Activated gamma-delta T cell (primary cell): ENCODE data around the gene PMEPA1.

ENCODE experiments used
- DNase-seq: peaks from one replicate; lab custom pipeline; 2025; lab: John Stamatoyannopoulos, UW

PMEPA1 gene

GRCh38 chr20:57677584-57677982 is 32.2 kb downstream of the PMEPA1 start:
- DNase-seq: no peak

- no peak for DNase-seq
These were observed 32.9 kb downstream of the PMEPA1 start for GRCh38 chr20:57676589-57677583.

GRCh38 chr20:57675773-57676172 is 34.0 kb downstream of the PMEPA1 start:
- no peak for DNase-seq

GRCh38 chr20:57672953-57673575 is 36.8 kb downstream of the PMEPA1 start:
- no peak for DNase-seq

GRCh38 chr20:57672164-57672563 is 37.7 kb downstream of the PMEPA1 start:
- no peak for DNase-seq

- no peak for DNase-seq
These were observed 38.2 kb downstream of the PMEPA1 start for GRCh38 chr20:57671662-57672061.

GRCh38 chr20:57671072-57671391 is 38.8 kb downstream of the PMEPA1 start:
- no peak for DNase-seq

GRCh38 chr20:57670288-57671071 is 39.3 kb downstream of the PMEPA1 start:
- DNase-seq: no peak

- no peak for DNase-seq
These were observed 40.2 kb downstream of the PMEPA1 start for GRCh38 chr20:57669632-57670031.

GRCh38 chr20:57667924-57668782 is 41.7 kb downstream of the PMEPA1 start:
- no peak for DNase-seq

GRCh38 chr20:57667388-57667787 is 42.4 kb downstream of the PMEPA1 start:
- no peak for DNase-seq

- DNase-seq: no peak
These were observed 43.0 kb downstream of the PMEPA1 start for GRCh38 chr20:57666834-57667157.

GRCh38 chr20:57666106-57666833 is 43.5 kb downstream of the PMEPA1 start:
- no peak for DNase-seq

GRCh38 chr20:57665589-57665971 is 44.2 kb downstream of the PMEPA1 start:
- no peak for DNase-seq

GRCh38 chr20:57664924-57665588 is 44.8 kb downstream of the PMEPA1 start:
- DNase-seq: no peak

- no peak for DNase-seq
These were observed 45.3 kb downstream of the PMEPA1 start for GRCh38 chr20:57664476-57664875.

GRCh38 chr20:57663681-57664451 is 45.9 kb downstream of the PMEPA1 start:
- DNase-seq: no peak

- DNase-seq: no peak
These were observed 46.6 kb downstream of the PMEPA1 start for GRCh38 chr20:57663241-57663640.

- DNase-seq: no peak
These were observed 47.2 kb downstream of the PMEPA1 start for GRCh38 chr20:57662456-57663240.
